IMR-90 (cell line): ENCODE measurements around the gene SPAG8.

Source experiments
- CHD1 ChIP-seq: IDR thresholded peaks from 2 replicates; pipeline ENCODE4 v1.6.1; 2012; ENCODE audit warnings: low read depth, low read length, improper control_type of control experiment
- MAFK ChIP-seq: IDR thresholded peaks from 2 replicates; pipeline ENCODE4 v1.6.1; 2012; ENCODE audit warnings: low read depth, low read length, improper control_type of control experiment
- POLR2A ChIP-seq: IDR thresholded peaks from 2 replicates; pipeline ENCODE4 v1.6.1; 2012; ENCODE audit warnings: mild to moderate bottlenecking, low read depth, low read length
- RAD21 ChIP-seq: IDR thresholded peaks from 2 replicates; pipeline ENCODE4 v1.6.1; 2012; ENCODE audit warnings: low read length, improper control_type of control experiment
- RCOR1 ChIP-seq: IDR thresholded peaks from 2 replicates; pipeline ENCODE4 v1.6.1; 2012; ENCODE audit warnings: mild to moderate bottlenecking, low read length, improper control_type of control experiment; ENCODE audit not compliant: insufficient replicate concordance
- RFX5 ChIP-seq: IDR thresholded peaks from 2 replicates; pipeline ENCODE4 v1.8.0; 2012; ENCODE audit warnings: low read depth, mild to moderate bottlenecking, low read length, moderate library complexity
- TF ChIP-seq, protein P1 (sequence below): conservative IDR thresholded peaks from 2 replicates; pipeline ENCODE4 v1.5.1; 2012; ENCODE audit warnings: mild to moderate bottlenecking, low read depth, low read length, improper control_type of control experiment
- TF ChIP-seq, protein P2 (sequence below): fragments of 150-350 bp; IDR thresholded peaks from 2 replicates; pipeline ENCODE4 v1.6.1; 2017; ENCODE audit warnings: mild to moderate bottlenecking, antibody characterized with exemption, low read length, low read depth
- TF ChIP-seq, protein P3 (sequence below): fragments of 150-350 bp; IDR thresholded peaks from 2 replicates; pipeline ENCODE4 v1.6.1; 2016; ENCODE audit warnings: low read depth, mild to moderate bottlenecking, low read length, moderate library complexity, borderline replicate concordance

DNA sequence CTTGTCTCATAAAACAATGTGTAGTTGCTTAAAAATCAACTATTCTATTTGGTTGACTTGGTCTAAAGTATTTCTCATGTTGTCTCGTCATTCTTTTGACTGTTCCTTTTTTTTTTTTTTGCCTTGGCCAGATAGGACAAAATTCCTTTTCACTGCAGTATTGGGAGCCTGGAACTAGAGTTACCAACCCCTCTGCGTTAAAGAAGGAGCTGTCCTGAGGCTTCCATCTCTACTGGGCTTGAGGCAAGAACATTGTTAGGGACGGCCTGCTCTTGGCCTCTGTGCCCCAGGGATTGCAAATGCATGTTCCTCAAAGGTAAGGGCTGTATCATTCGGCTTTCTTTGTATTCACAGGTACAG lies 22.1 kb downstream of the SPAG8 start:
- TF ChIP-seq MAFK (no peak), POLR2A (no peak), RCOR1 (no peak), CHD1 (no peak), RAD21 (no peak), RFX5 (no peak)
- TF ChIP-seq, protein P1, sequence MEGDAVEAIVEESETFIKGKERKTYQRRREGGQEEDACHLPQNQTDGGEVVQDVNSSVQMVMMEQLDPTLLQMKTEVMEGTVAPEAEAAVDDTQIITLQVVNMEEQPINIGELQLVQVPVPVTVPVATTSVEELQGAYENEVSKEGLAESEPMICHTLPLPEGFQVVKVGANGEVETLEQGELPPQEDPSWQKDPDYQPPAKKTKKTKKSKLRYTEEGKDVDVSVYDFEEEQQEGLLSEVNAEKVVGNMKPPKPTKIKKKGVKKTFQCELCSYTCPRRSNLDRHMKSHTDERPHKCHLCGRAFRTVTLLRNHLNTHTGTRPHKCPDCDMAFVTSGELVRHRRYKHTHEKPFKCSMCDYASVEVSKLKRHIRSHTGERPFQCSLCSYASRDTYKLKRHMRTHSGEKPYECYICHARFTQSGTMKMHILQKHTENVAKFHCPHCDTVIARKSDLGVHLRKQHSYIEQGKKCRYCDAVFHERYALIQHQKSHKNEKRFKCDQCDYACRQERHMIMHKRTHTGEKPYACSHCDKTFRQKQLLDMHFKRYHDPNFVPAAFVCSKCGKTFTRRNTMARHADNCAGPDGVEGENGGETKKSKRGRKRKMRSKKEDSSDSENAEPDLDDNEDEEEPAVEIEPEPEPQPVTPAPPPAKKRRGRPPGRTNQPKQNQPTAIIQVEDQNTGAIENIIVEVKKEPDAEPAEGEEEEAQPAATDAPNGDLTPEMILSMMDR: no peak
- TF ChIP-seq, protein P2, sequence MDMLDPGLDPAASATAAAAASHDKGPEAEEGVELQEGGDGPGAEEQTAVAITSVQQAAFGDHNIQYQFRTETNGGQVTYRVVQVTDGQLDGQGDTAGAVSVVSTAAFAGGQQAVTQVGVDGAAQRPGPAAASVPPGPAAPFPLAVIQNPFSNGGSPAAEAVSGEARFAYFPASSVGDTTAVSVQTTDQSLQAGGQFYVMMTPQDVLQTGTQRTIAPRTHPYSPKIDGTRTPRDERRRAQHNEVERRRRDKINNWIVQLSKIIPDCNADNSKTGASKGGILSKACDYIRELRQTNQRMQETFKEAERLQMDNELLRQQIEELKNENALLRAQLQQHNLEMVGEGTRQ: no peak
- TF ChIP-seq, protein P3, sequence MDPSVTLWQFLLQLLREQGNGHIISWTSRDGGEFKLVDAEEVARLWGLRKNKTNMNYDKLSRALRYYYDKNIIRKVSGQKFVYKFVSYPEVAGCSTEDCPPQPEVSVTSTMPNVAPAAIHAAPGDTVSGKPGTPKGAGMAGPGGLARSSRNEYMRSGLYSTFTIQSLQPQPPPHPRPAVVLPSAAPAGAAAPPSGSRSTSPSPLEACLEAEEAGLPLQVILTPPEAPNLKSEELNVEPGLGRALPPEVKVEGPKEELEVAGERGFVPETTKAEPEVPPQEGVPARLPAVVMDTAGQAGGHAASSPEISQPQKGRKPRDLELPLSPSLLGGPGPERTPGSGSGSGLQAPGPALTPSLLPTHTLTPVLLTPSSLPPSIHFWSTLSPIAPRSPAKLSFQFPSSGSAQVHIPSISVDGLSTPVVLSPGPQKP: no peak
